Breast epithelium (tissue), 3 donors: ENCODE measurements around the gene PLCB4.

Experiments used
- CTCF ChIP-seq, 3 donors: fragments of 450-650 bp; IDR thresholded peaks; one replicate each; pipeline ENCODE4 v1.5.1; 2016 to 2017; ENCODE audit warnings: antibody characterized with exemption in 3 of 3, mild to moderate bottlenecking in 3 of 3, moderate library complexity in 3 of 3
- POLR2A ChIP-seq: fragments of 450-650 bp; IDR thresholded peaks from one replicate; pipeline ENCODE4 v1.6.1; 2016; ENCODE audit warnings: antibody characterized with exemption, mild to moderate bottlenecking, moderate library complexity
- POLR2AphosphoS5 ChIP-seq, 3 donors: sonication (generic); formaldehyde crosslinking; IDR thresholded peaks; one replicate each; pipeline ENCODE4 v1.6.1; 2017; ENCODE audit warnings: antibody characterized with exemption in 3 of 3

GRCh38 chr20:9093218-9093957, 24.5 kb downstream of the PLCB4 start:
- TF ChIP-seq CTCF (IDR thresholded peaks at IDR 0.05) (no peak), POLR2A (no peak), POLR2AphosphoS5 (IDR thresholded peaks at IDR 0.05) (no peak)
